Naive thymus-derived CD4-positive, alpha-beta T cell (primary cell): ENCODE data around the gene PNMA5. TPM values are rescaled to one million over a fixed set of nuclear protein-coding genes. Genes with fewer than 3 reads are reported as not detected.

Experiments used
- ATAC-seq: fragments of 150-1000 bp; cut with Tn5 transposase; 2 replicates; pipeline ENCODE4 v1.10.0; 2021; ENCODE audit warnings: mild to moderate bottlenecking, moderate library complexity
- CTCF ChIA-PET: fragments of 350-600 bp; sonication (Branson Sonifier 250); formaldehyde crosslinking; loops from one replicate; lab custom pipeline; 2021; ENCODE audit warnings: antibody characterized with exemption; lab: Charles Lee
- POLR2A ChIA-PET: fragments of 350-600 bp; sonication (Branson Sonifier 250); formaldehyde crosslinking; loops from one replicate; lab custom pipeline; 2021; ENCODE audit warnings: antibody characterized with exemption, inconsistent platforms; lab: Charles Lee
- DNase-seq, 9 donors: peaks; one replicate each; pipeline versions ENCODE4 v3.0.0 to v3.0.0-alpha.2; 2020 to 2022; ENCODE audit warnings: mixed read lengths in 1 of 9
- H3K27ac ChIP-seq: one replicate; pipeline ENCODE4 v1.7.0; 2013; ENCODE audit warnings: mild to moderate bottlenecking, low read depth, low read length, moderate library complexity
- H3K27me3 ChIP-seq, 2 donors: one replicate each; pipeline ENCODE4 v1.7.0; 2013; ENCODE audit warnings: low read length in 2 of 2, mild to moderate bottlenecking in 2 of 2, moderate library complexity in 2 of 2; ENCODE audit not compliant: control insufficient read depth in 2 of 2, insufficient read depth in 2 of 2
- H3K36me3 ChIP-seq, 3 experiments: 1 replicate in 2 of 3; 2 replicates in 1 of 3; pipeline ENCODE4 v1.7.0; 2013; ENCODE audit warnings: low read length in 3 of 3, mild to moderate bottlenecking in 3 of 3, moderate library complexity in 1 of 3; ENCODE audit not compliant: insufficient read depth in 3 of 3, control insufficient read depth in 2 of 3
- H3K4me1 ChIP-seq, 2 donors: one replicate each; pipeline ENCODE4 v1.7.0; 2013; ENCODE audit warnings: low read length in 2 of 2, mild to moderate bottlenecking in 2 of 2, moderate library complexity in 1 of 2; ENCODE audit not compliant: control insufficient read depth in 2 of 2, insufficient read depth in 2 of 2
- H3K4me3 ChIP-seq: 2 replicates; pipeline ENCODE4 v1.7.0; 2013; ENCODE audit warnings: mild to moderate bottlenecking, low read length
- H3K9me3 ChIP-seq, 3 experiments: 1 replicate in 2 of 3; 2 replicates in 1 of 3; pipeline ENCODE4 v1.7.0; 2013; ENCODE audit warnings: low read length in 3 of 3; ENCODE audit not compliant: control insufficient read depth in 2 of 3
- H3K27ac Mint-ChIP-seq, 9 donors: one replicate each; pipeline ENCODE4 v1.8.0; 2020 to 2022; ENCODE audit warnings: mixed read lengths in 9 of 9, mild to moderate bottlenecking in 8 of 9, moderate library complexity in 5 of 9, inconsistent platforms in 2 of 9
- H3K27me3 Mint-ChIP-seq, 5 donors: one replicate each; pipeline ENCODE4 v1.8.0; 2021 to 2022; ENCODE audit warnings: mixed read lengths in 5 of 5, mild to moderate bottlenecking in 1 of 5
- H3K36me3 Mint-ChIP-seq, 5 donors: one replicate each; pipeline ENCODE4 v1.8.0; 2020 to 2022; ENCODE audit warnings: mixed read lengths in 5 of 5, mild to moderate bottlenecking in 3 of 5, inconsistent platforms in 1 of 5
- H3K4me1 Mint-ChIP-seq, 7 donors: one replicate each; pipeline ENCODE4 v1.8.0; 2020 to 2022; ENCODE audit warnings: mixed read lengths in 7 of 7, mild to moderate bottlenecking in 3 of 7, inconsistent platforms in 1 of 7
- H3K4me3 Mint-ChIP-seq, 10 donors: one replicate each; pipeline ENCODE4 v1.8.0; 2020 to 2022; ENCODE audit warnings: mild to moderate bottlenecking in 10 of 10, mixed read lengths in 10 of 10, moderate library complexity in 6 of 10, inconsistent platforms in 2 of 10
- H3K9me3 Mint-ChIP-seq, 11 donors: one replicate each; pipeline ENCODE4 v1.8.0; 2020 to 2022; ENCODE audit warnings: mixed read lengths in 11 of 11, mild to moderate bottlenecking in 4 of 11, inconsistent platforms in 1 of 11, moderate library complexity in 1 of 11
- intact Hi-C, 2 donors: fragments of 100-400 bp; cut with micrococcal nuclease; formaldehyde crosslinking; loops; one replicate each; pipeline ENCODE4 v1.15.1; 2023
- polyA plus RNA-seq, 2 donors: library from polyadenylated mRNA; unstranded; fragments of 300-500 nt; fragmentation: Illumina TruSeq; gene quantifications; one replicate each; pipeline ENCODE4 v1.2.3, GENCODE V29; 2021
- total RNA-seq, 6 experiments: library from RNA in 5 of 6; stranded (reverse) in 5 of 6; gene quantifications; 1 replicate in 5 of 6; 2 replicates in 1 of 6; pipeline ENCODE4 v1.2.3 and lab custom pipeline; 2021 to 2026

PNMA5 gene
- total and polyA plus RNA-seq, 7 experiments from 2014 or later: 0.31 TPM; not detected in 6

- Mint-ChIP-seq H3K27ac (no peak overlapping the region), H3K27me3 (peaks cover 0 to 3% (median 0%) of the 10 kb centered on the region in 5 donors), H3K36me3 (peaks cover 2 to 18% (median 9%) of the 10 kb centered on the region in 5 donors), H3K4me3 (no peak overlapping the region), H3K9me3 (no peaks in the 10 kb centered on the region), H3K4me1 (no peaks in the 10 kb centered on the region)
- intact Hi-C loops: no loop called here
- Histone ChIP-seq H3K9me3 (no peaks in the 10 kb centered on the region), H3K36me3 (peaks cover 0 to 5% (median 0%) of the 10 kb centered on the region in 3 experiments), H3K27me3 (no peaks in the 10 kb centered on the region), H3K27ac (no peak overlapping the region), H3K4me1 (no peaks in the 10 kb centered on the region), H3K4me3 (no peak overlapping the region)
- ATAC-seq (no peak), DNase-seq (no peak)
- CTCF ChIA-PET: no interaction called here
- POLR2A ChIA-PET: no interaction called here
These were observed 44.8 kb downstream of the PNMA5 start for GRCh38 chrX:152949114-152949513.

GRCh38 chrX:152946681-152947080 lies 47.2 kb downstream of the PNMA5 start:
- Histone ChIP-seq H3K36me3 (peaks cover 0 to 5% (median 0%) of the 10 kb centered on the region in 3 experiments), H3K27ac (no peak overlapping the region), H3K27me3 (no peaks in the 10 kb centered on the region), H3K9me3 (no peaks in the 10 kb centered on the region), H3K4me3 (no peak overlapping the region), H3K4me1 (peaks cover 6 to 8% of the 10 kb centered on the region in 2 donors)
- intact Hi-C loops: no loop called here
- ChIA-PET CTCF (no interaction called here), POLR2A (no interaction called here)
- H3K27me3 Mint-ChIP-seq: no peaks in the 10 kb centered on the region
- DNase-seq (no peak), ATAC-seq (no peak)
- H3K27ac Mint-ChIP-seq: no peak overlapping the region
- no peaks in the 10 kb centered on the region for H3K9me3 Mint-ChIP-seq
- peaks cover 2 to 14% (median 4%) of the 10 kb centered on the region in 5 donors for H3K36me3 Mint-ChIP-seq
- no peak overlapping the region for H3K4me3 Mint-ChIP-seq
- peaks cover 0 to 8% (median 2%) of the 10 kb centered on the region in 7 donors for H3K4me1 Mint-ChIP-seq

GRCh38 chrX:152945021-152945979 lies 48.6 kb downstream of the PNMA5 start:
- Histone ChIP-seq H3K27ac (no peak overlapping the region), H3K9me3 (no peaks in the 10 kb centered on the region), H3K4me1 (peaks cover 8 to 11% of the 10 kb centered on the region in 2 donors), H3K27me3 (no peaks in the 10 kb centered on the region), H3K4me3 (no peak overlapping the region), H3K36me3 (peaks cover 0 to 5% (median 0%) of the 10 kb centered on the region in 3 experiments)
- CTCF ChIA-PET: interaction anchor here (1.5 kb wide), 1 partner anchor 13 kb away, joined by 4 read pairs; no protein-coding TSS in a partner anchor
- POLR2A ChIA-PET: interaction anchor here (0.6 to 1.3 kb wide), 2 partner anchors 13 to 20 kb away, joined by 3 read pairs; no protein-coding TSS in a partner anchor
- Mint-ChIP-seq H3K27ac (no peak overlapping the region), H3K4me1 (peaks cover 0 to 13% (median 5%) of the 10 kb centered on the region in 7 donors), H3K27me3 (no peaks in the 10 kb centered on the region), H3K36me3 (peaks cover 2 to 14% (median 4%) of the 10 kb centered on the region in 5 donors), H3K4me3 (peak overlapping the region in 1 of 10 donors; percentile 14), H3K9me3 (no peaks in the 10 kb centered on the region)
- intact Hi-C loops: no loop called here
- no peak for ATAC-seq
- DNase-seq: no peak

- H3K27ac Mint-ChIP-seq: no peak overlapping the region
- ChIA-PET CTCF (interaction anchor here (1.0 to 1.5 kb wide), 2 partner anchors 14 to 563 kb away, joined by 4 read pairs; no protein-coding TSS in a partner anchor), POLR2A (interaction anchor here (0.5 to 1.3 kb wide), 2 partner anchors 14 to 386 kb away, joined by 3 read pairs; no protein-coding TSS in a partner anchor)
- no peak for ATAC-seq
- H3K36me3 Mint-ChIP-seq: peaks cover 2 to 12% (median 4%) of the 10 kb centered on the region in 5 donors
- no peak overlapping the region for H3K4me3 Mint-ChIP-seq
- no peaks in the 10 kb centered on the region for H3K27me3 Mint-ChIP-seq
- no peak overlapping the region for H3K27ac ChIP-seq
- H3K9me3 Mint-ChIP-seq: no peaks in the 10 kb centered on the region
- H3K4me1 ChIP-seq: peaks cover 8 to 11% of the 10 kb centered on the region in 2 donors
- no peak overlapping the region for H3K4me3 ChIP-seq
- no peak for DNase-seq
- peaks cover 0 to 5% (median 0%) of the 10 kb centered on the region in 3 experiments for H3K36me3 ChIP-seq
- H3K4me1 Mint-ChIP-seq: peaks cover 0 to 13% (median 5%) of the 10 kb centered on the region in 7 donors
- no peaks in the 10 kb centered on the region for H3K27me3 ChIP-seq
- intact Hi-C loops: loop anchor here (5.0 kb wide), 3 partner anchors 653 to 1962 kb away; partner anchors contain the start of genes CCNQ (in 1 of the 2) and HMGB3 (in 1 of the 2)
- H3K9me3 ChIP-seq: no peaks in the 10 kb centered on the region
These were observed 50.1 kb downstream of the PNMA5 start for GRCh38 chrX:152943826-152944225.

GRCh38 chrX:152942077-152942442 lies 51.9 kb downstream of the PNMA5 start:
- Histone ChIP-seq H3K27ac (peak overlapping the region; percentile 77), H3K4me1 (peaks cover 8 to 11% of the 10 kb centered on the region in 2 donors), H3K36me3 (peaks cover 0 to 5% (median 0%) of the 10 kb centered on the region in 3 experiments), H3K27me3 (no peaks in the 10 kb centered on the region), H3K4me3 (peak overlapping the region; percentile 51), H3K9me3 (no peaks in the 10 kb centered on the region)
- Mint-ChIP-seq H3K27ac (peak overlapping the region in 7 of 9 donors; percentile 25 to 84 (median 59)), H3K36me3 (peaks cover 0 to 8% (median 3%) of the 10 kb centered on the region in 5 donors), H3K4me3 (peak overlapping the region in 9 of 10 donors; percentile 42 to 89 (median 75)), H3K27me3 (no peaks in the 10 kb centered on the region), H3K9me3 (no peaks in the 10 kb centered on the region), H3K4me1 (peaks cover 0 to 13% (median 5%) of the 10 kb centered on the region in 7 donors)
- ChIA-PET CTCF (interaction anchor here (0.6 to 2.8 kb wide), 12 partner anchors 9 to 1072 kb away, joined by 3 to 14 read pairs (median 4); no protein-coding TSS in a partner anchor), POLR2A (interaction anchor here (0.6 to 2.2 kb wide), 8 partner anchors 8 to 660 kb away, joined by 3 to 12 read pairs (median 4); partner anchors contain the start of genes CCNQ and HAUS7)
- ATAC-seq: no peak
- intact Hi-C loops: loop anchor here (5.0 kb wide), 3 partner anchors 655 to 1960 kb away; partner anchors contain the start of genes CCNQ (in 1 of the 2) and HMGB3 (in 1 of the 2)
- no peak for DNase-seq
